SH-SY5Y (cell line): Measurements from ENCODE around the gene ENDOV.

ENCODE experiments used
- GATA2 ChIP-seq: IDR thresholded peaks from 2 replicates; pipeline ENCODE4 v1.6.1; 2011; ENCODE audit warnings: mild to moderate bottlenecking, low read depth, low read length
- GATA3 ChIP-seq: IDR thresholded peaks from 2 replicates; pipeline ENCODE4 v1.6.1; 2011; ENCODE audit warnings: low read depth, mild to moderate bottlenecking, low read length, moderate library complexity

- TF ChIP-seq GATA2 (no peak), GATA3 (no peak)
Measured at GRCh38 chr17:80422981-80423380, 8.0 kb downstream of the ENDOV start.
